CD14-positive monocyte (primary cell): ENCODE data around the gene KRTAP3-1. TPM values are rescaled to one million over a fixed set of nuclear protein-coding genes. Genes with fewer than 3 reads are reported as not detected.
"Not testable (repeated sequence)": the region's sequence is repeated elsewhere in the genome, so short reads cannot be mapped to it uniquely, and the experiment has no call there.

Experiments used
- DNase-seq, 3 donors: peaks; one replicate each; pipeline ENCODE4 v3.0.0-alpha.2; 2011 to 2022
- H2AFZ ChIP-seq: 2 replicates; pipeline ENCODE4 v1.6.0; 2012; ENCODE audit warnings: mild to moderate bottlenecking, low read depth, low read length, inconsistent platforms; ENCODE audit not compliant: insufficient read depth, poor library complexity, severe bottlenecking
- H3K27ac ChIP-seq, 2 donors: 1 replicate in 1 of 2; 2 replicates in 1 of 2; pipeline ENCODE4 v1.5.1; 2012 to 2013; ENCODE audit warnings: low read length in 2 of 2, control low read depth in 1 of 2, inconsistent platforms in 1 of 2, low read depth in 1 of 2, mild to moderate bottlenecking in 1 of 2
- H3K27me3 ChIP-seq, 2 donors: one replicate each; pipeline versions ENCODE4 v1.6.0 to v1.6.1; 2011 to 2013; ENCODE audit warnings: low read length in 2 of 2; ENCODE audit not compliant: control insufficient read depth in 2 of 2, insufficient read depth in 2 of 2
- H3K36me3 ChIP-seq, 2 donors: replicated peaks in 1 of 2; 1 replicate in 1 of 2; 2 replicates in 1 of 2; pipeline versions ENCODE4 v1.5.1 to v1.6.1; 2012 to 2013; ENCODE audit warnings: low read length in 2 of 2, control low read depth in 1 of 2, inconsistent platforms in 1 of 2, mild to moderate bottlenecking in 1 of 2; ENCODE audit not compliant: insufficient read depth in 2 of 2, control insufficient read depth in 1 of 2
- H3K4me1 ChIP-seq, 2 donors: 1 replicate in 1 of 2; 2 replicates in 1 of 2; pipeline versions ENCODE4 v1.5.1 to v1.6.1; 2012 to 2013; ENCODE audit warnings: low read length in 2 of 2, control low read depth in 1 of 2, inconsistent platforms in 1 of 2, mild to moderate bottlenecking in 1 of 2, moderate library complexity in 1 of 2; ENCODE audit not compliant: insufficient read depth in 2 of 2, control insufficient read depth in 1 of 2
- H3K4me2 ChIP-seq: replicated peaks from 2 replicates; pipeline ENCODE3; 2012; ENCODE audit warnings: low read length, moderate library complexity, mild to moderate bottlenecking; ENCODE audit not compliant: poor library complexity, severe bottlenecking; ENCODE audit errors: extremely low read depth
- H3K4me3 ChIP-seq, 3 experiments: fragments of 200-600 bp in 1 of 3; sonication (generic) in 1 of 3; replicated peaks in 1 of 3; 1 replicate in 2 of 3; 2 replicates in 1 of 3; pipeline ENCODE4 v1.5.1; 2011 to 2013; ENCODE audit warnings: low read length in 3 of 3, mild to moderate bottlenecking in 3 of 3, control low read depth in 2 of 3, low read depth in 2 of 3, inconsistent platforms in 1 of 3, moderate library complexity in 1 of 3
- H3K79me2 ChIP-seq: 2 replicates; pipeline ENCODE4 v1.6.0; 2012; ENCODE audit warnings: mild to moderate bottlenecking, control low read depth, inconsistent platforms, low read length, moderate library complexity; ENCODE audit not compliant: insufficient read depth
- H3K9ac ChIP-seq: 2 replicates; pipeline ENCODE4 v1.6.0; 2017; ENCODE audit warnings: low read length, mild to moderate bottlenecking; ENCODE audit not compliant: insufficient read depth, poor library complexity, severe bottlenecking
- H3K9me3 ChIP-seq, 2 donors: replicated peaks in 1 of 2; 1 replicate in 1 of 2; 2 replicates in 1 of 2; pipeline versions ENCODE4 v1.5.1 to v1.6.1; 2012 to 2013; ENCODE audit warnings: low read length in 2 of 2, control low read depth in 1 of 2; ENCODE audit not compliant: control insufficient read depth in 1 of 2, insufficient read depth in 1 of 2
- H4K20me1 ChIP-seq: 2 replicates; pipeline ENCODE4 v1.6.0; 2012; ENCODE audit warnings: mild to moderate bottlenecking, low read length, control low read depth, moderate library complexity; ENCODE audit not compliant: insufficient read depth
- H3K27ac Mint-ChIP-seq, 7 donors: one replicate each; pipeline ENCODE4 v1.8.0; 2020; ENCODE audit warnings: mild to moderate bottlenecking in 7 of 7, mixed read lengths in 7 of 7, moderate library complexity in 6 of 7, inconsistent platforms in 2 of 7
- H3K27me3 Mint-ChIP-seq, 3 donors: one replicate each; pipeline ENCODE4 v1.8.0; 2021 to 2022; ENCODE audit warnings: low read depth in 3 of 3, mild to moderate bottlenecking in 3 of 3, mixed read lengths in 3 of 3, moderate library complexity in 3 of 3, inconsistent platforms in 1 of 3
- H3K36me3 Mint-ChIP-seq, 2 donors: one replicate each; pipeline ENCODE4 v1.8.0; 2020; ENCODE audit warnings: mixed read lengths in 2 of 2, inconsistent platforms in 1 of 2, mild to moderate bottlenecking in 1 of 2
- H3K4me1 Mint-ChIP-seq: one replicate; pipeline ENCODE4 v1.8.0; 2020; ENCODE audit warnings: mild to moderate bottlenecking, mixed read lengths
- H3K4me3 Mint-ChIP-seq, 2 donors: one replicate each; pipeline ENCODE4 v1.8.0; 2020; ENCODE audit warnings: mild to moderate bottlenecking in 2 of 2, mixed read lengths in 2 of 2, moderate library complexity in 1 of 2
- H3K9me3 Mint-ChIP-seq, 7 donors: one replicate each; pipeline ENCODE4 v1.8.0; 2020 to 2022; ENCODE audit warnings: mixed read lengths in 7 of 7, mild to moderate bottlenecking in 6 of 7, moderate library complexity in 6 of 7, inconsistent platforms in 2 of 7
- CTCF ChIP-seq: fragments of 200-600 bp; IDR thresholded peaks from one replicate; pipeline ENCODE4 v1.8.0; 2022; ENCODE audit warnings: antibody characterized with exemption, mild to moderate bottlenecking
- WGBS: methylation state at CpG from one replicate; pipeline ENCODE4 v1.1.5; 2013; ENCODE audit warnings: missing lambda C conversion rate; ENCODE audit not compliant: insufficient coverage; 5-methylcytosine and 5-hydroxymethylcytosine counted together
- intact Hi-C, 2 donors: fragments of 100-400 bp; cut with micrococcal nuclease; formaldehyde crosslinking; loops; one replicate each; pipeline versions ENCODE4 v1.15.0 to v1.15.1; 2023
- polyA plus RNA-seq, 3 donors: library from polyadenylated mRNA; depleted of rRNA in 1 of 3; unstranded in 2 of 3; stranded (reverse) in 1 of 3; fragments of 300-500 nt in 2 of 3; fragments of >200 nt in 1 of 3; fragmentation: Illumina TruSeq in 2 of 3; gene quantifications; 1 replicate in 2 of 3; 2 replicates in 1 of 3; pipeline ENCODE4 v1.2.3, GENCODE V29; 2012 to 2021

The KRTAP3-1 gene
- polyA plus RNA-seq, 3 donors, result not detected

GRCh38 chr17:41054556-41054955, 45.6 kb upstream of the KRTAP3-1 start:
- H3K4me3 ChIP-seq, H3K9me3 ChIP-seq, H3K4me2 ChIP-seq, H3K4me3 Mint-ChIP-seq, H4K20me1 ChIP-seq, H2AFZ ChIP-seq, H3K9me3 Mint-ChIP-seq, H3K36me3 ChIP-seq, H3K79me2 ChIP-seq, H3K4me1 ChIP-seq, H3K9ac ChIP-seq, H3K36me3 Mint-ChIP-seq, H3K27ac Mint-ChIP-seq, H3K27ac ChIP-seq, intact Hi-C loops, H3K4me1 Mint-ChIP-seq, DNase-seq: not testable (repeated sequence)
- peaks cover 9 to 18% (median 11%) of the 10 kb centered on the region in 3 donors for H3K27me3 Mint-ChIP-seq
- H3K27me3 ChIP-seq, result peaks cover 3 to 11% of the 10 kb centered on the region in 2 donors
- 98% methylated on average over 5 of the region's 9 CpGs for WGBS

- no peaks in the 10 kb centered on the region for H3K79me2 ChIP-seq
- no peak overlapping the region for H3K4me3 Mint-ChIP-seq
- DNase-seq, result no peak
- no peak overlapping the region for H3K27ac ChIP-seq
- intact Hi-C loops, result no loop called here
- H3K27me3 ChIP-seq, result peaks cover under 1 to 10% of the 10 kb centered on the region in 2 donors
- no peak overlapping the region for H3K4me3 ChIP-seq
- no peaks in the 10 kb centered on the region for H3K36me3 Mint-ChIP-seq
- H3K4me1 ChIP-seq, result no peaks in the 10 kb centered on the region
- H3K27me3 Mint-ChIP-seq, result peaks cover 5 to 13% (median 8%) of the 10 kb centered on the region in 3 donors
- no peaks in the 10 kb centered on the region for H3K9me3 ChIP-seq
- no peak overlapping the region for H3K9ac ChIP-seq
- WGBS, result 96% methylated on average over 3 of the region's 4 CpGs
- no peaks in the 10 kb centered on the region for H3K36me3 ChIP-seq
- no peak overlapping the region for H3K27ac Mint-ChIP-seq
- no peak overlapping the region for H3K4me2 ChIP-seq
- H4K20me1 ChIP-seq, result no peaks in the 10 kb centered on the region
- H3K9me3 Mint-ChIP-seq, result peaks cover 0 to 9% (median 2%) of the 10 kb centered on the region in 7 donors
- no peak for TF ChIP-seq CTCF
- H3K4me1 Mint-ChIP-seq, result no peaks in the 10 kb centered on the region
- no peak overlapping the region for H2AFZ ChIP-seq
Measured at GRCh38 chr17:41054025-41054424, 45.1 kb upstream of the KRTAP3-1 start.
